Neural cell (in vitro differentiated cells): ENCODE data around the gene ASIC5. TPM values are rescaled to one million over a fixed set of nuclear protein-coding genes. Genes with fewer than 3 reads are reported as not detected.

Experiments
- H2AFZ ChIP-seq: fragments of 200-600, 300-800 bp; sonication (generic), shearing (Covaris generic); 2 replicates; pipeline ENCODE4 v1.6.0; 2014; ENCODE audit warnings: low read depth, mild to moderate bottlenecking, antibody characterized with exemption, low read length, moderate library complexity
- H3F3A ChIP-seq: fragments of 200-600 bp; shearing (Covaris generic); 2 replicates; pipeline ENCODE4 v1.6.1; 2016; ENCODE audit warnings: mild to moderate bottlenecking, moderate library complexity, mixed read lengths, antibody characterized with exemption, low read length; ENCODE audit not compliant: insufficient read depth, poor library complexity, severe bottlenecking
- H3K27ac ChIP-seq: fragments of 200-600, 300-800 bp; sonication (generic), shearing (Covaris generic); 2 replicates; pipeline ENCODE4 v1.5.1; 2014; ENCODE audit warnings: mild to moderate bottlenecking, low read length, moderate library complexity
- H3K27me3 ChIP-seq: fragments of 300-800, 200-600 bp; sonication (generic), shearing (Covaris generic); 2 replicates; pipeline ENCODE4 v1.6.0; 2014; ENCODE audit warnings: mild to moderate bottlenecking, low read depth, low read length, moderate library complexity; ENCODE audit not compliant: insufficient read depth
- H3K36me3 ChIP-seq: fragments of 300-800, 200-600 bp; sonication (generic), shearing (Covaris generic); 2 replicates; pipeline ENCODE4 v1.5.1; 2014; ENCODE audit warnings: mild to moderate bottlenecking, antibody characterized with exemption, low read length, moderate library complexity; ENCODE audit not compliant: insufficient read depth
- H3K4me2 ChIP-seq: fragments of 300-800, 200-600 bp; sonication (generic), shearing (Covaris generic); 2 replicates; pipeline ENCODE4 v1.6.0; 2014; ENCODE audit warnings: mild to moderate bottlenecking, low read length
- H3K4me3 ChIP-seq: fragments of 300-800, 200-600 bp; sonication (generic), shearing (Covaris generic); 2 replicates; pipeline ENCODE4 v1.5.1; 2014; ENCODE audit warnings: mild to moderate bottlenecking, low read length, moderate library complexity
- H3K79me2 ChIP-seq: fragments of 200-600 bp; shearing (Covaris generic); replicated peaks from 2 replicates; pipeline ENCODE4 v1.6.0; 2014; ENCODE audit warnings: mild to moderate bottlenecking, low read length, moderate library complexity; ENCODE audit not compliant: insufficient read depth
- H3K9ac ChIP-seq: fragments of 300-800, 200-600 bp; sonication (generic), shearing (Covaris generic); 2 replicates; pipeline ENCODE4 v1.6.1; 2016; ENCODE audit warnings: mild to moderate bottlenecking, low read length, mixed read lengths
- H3K9me2 ChIP-seq: fragments of 200-600 bp; shearing (Covaris generic); 2 replicates; pipeline ENCODE4 v1.6.1; 2016; ENCODE audit warnings: mild to moderate bottlenecking, low read length, mixed read lengths; ENCODE audit not compliant: insufficient read depth
- H3K9me3 ChIP-seq: fragments of 200-600, 300-800 bp; sonication (generic), shearing (Covaris generic); 2 replicates; pipeline ENCODE4 v1.6.1; 2016; ENCODE audit warnings: mild to moderate bottlenecking, mixed run types, low read length, moderate library complexity, mixed read lengths
- H4K20me1 ChIP-seq: fragments of 200-600 bp; shearing (Covaris generic); 2 replicates; pipeline ENCODE4 v1.6.1; 2016; ENCODE audit warnings: mild to moderate bottlenecking, mixed run types; ENCODE audit not compliant: insufficient read depth
- CTCF ChIP-seq: fragments of 450-650 bp; IDR thresholded peaks from 2 replicates; pipeline ENCODE4 v1.5.1; 2014; ENCODE audit warnings: antibody characterized with exemption, mild to moderate bottlenecking, moderate library complexity; ENCODE audit not compliant: poor library complexity, severe bottlenecking
- EP300 ChIP-seq: fragments of 450-650 bp; conservative IDR thresholded peaks from 2 replicates; pipeline ENCODE4 v1.6.1; 2014; ENCODE audit warnings: antibody characterized with exemption, mild to moderate bottlenecking, moderate library complexity; ENCODE audit not compliant: poor library complexity, severe bottlenecking
- EZH2 ChIP-seq: fragments of 200-600, 300-800 bp; shearing (Covaris generic), sonication (generic); IDR thresholded peaks from 2 replicates; pipeline ENCODE4 v1.6.1; 2014; ENCODE audit warnings: antibody characterized with exemption, low read length, borderline replicate concordance, mild to moderate bottlenecking; ENCODE audit not compliant: insufficient read depth, poor library complexity, severe bottlenecking
- MXI1 ChIP-seq: fragments of 450-650 bp; conservative IDR thresholded peaks from 2 replicates; pipeline ENCODE4 v1.6.1; 2014; ENCODE audit warnings: antibody characterized with exemption, mild to moderate bottlenecking; ENCODE audit not compliant: poor library complexity, severe bottlenecking
- POLR2AphosphoS5 ChIP-seq: IDR thresholded peaks from 2 replicates; pipeline ENCODE4 v1.6.1; 2012
- RAD21 ChIP-seq: fragments of 450-650 bp; conservative IDR thresholded peaks from 2 replicates; pipeline ENCODE4 v1.6.1; 2014; ENCODE audit warnings: antibody characterized with exemption, mild to moderate bottlenecking, moderate library complexity
- REST ChIP-seq: IDR thresholded peaks from 2 replicates; pipeline ENCODE4 v1.6.1; 2012; ENCODE audit warnings: borderline replicate concordance
- SMC3 ChIP-seq: fragments of 450-650 bp; conservative IDR thresholded peaks from 2 replicates; pipeline ENCODE4 v1.6.1; 2014; ENCODE audit warnings: antibody characterized with exemption, mild to moderate bottlenecking, moderate library complexity; ENCODE audit not compliant: poor library complexity
- TAF1 ChIP-seq: IDR thresholded peaks from 2 replicates; pipeline ENCODE4 v1.6.1; 2012; ENCODE audit warnings: low read depth
- polyA plus RNA-seq: library from polyadenylated mRNA; depleted of rRNA; stranded (reverse); fragments of >200 nt; gene quantifications from 2 replicates; pipeline ENCODE4 v1.2.3, GENCODE V29; 2014

Gene ASIC5
- polyA plus RNA-seq, 1 donor from 2014 or later: not detected

GRCh38 chr4:155818639-155819038 is 47.4 kb downstream of the ASIC5 start:
- no peaks in the 10 kb centered on the region for H3F3A ChIP-seq
- H3K9ac ChIP-seq: no peak overlapping the region
- TF ChIP-seq POLR2AphosphoS5 (no peak), RAD21 (no peak), CTCF (no peak), TAF1 (no peak), EZH2 (no peak), MXI1 (no peak), EP300 (no peak), SMC3 (no peak), REST (no peak)
- no peaks in the 10 kb centered on the region for H3K27me3 ChIP-seq
- no peak overlapping the region for H3K4me2 ChIP-seq
- no peaks in the 10 kb centered on the region for H3K79me2 ChIP-seq
- H3K9me3 ChIP-seq: no peaks in the 10 kb centered on the region
- H3K9me2 ChIP-seq: no peaks in the 10 kb centered on the region
- no peak overlapping the region for H3K27ac ChIP-seq
- no peaks in the 10 kb centered on the region for H4K20me1 ChIP-seq
- H3K4me3 ChIP-seq: no peak overlapping the region
- H2AFZ ChIP-seq: no peak overlapping the region
- no peaks in the 10 kb centered on the region for H3K36me3 ChIP-seq

GRCh38 chr4:155811083-155811482 is 55.0 kb downstream of the ASIC5 start:
- Histone ChIP-seq H3K27ac (no peak overlapping the region), H3K4me2 (no peak overlapping the region), H3K27me3 (no peaks in the 10 kb centered on the region), H3K9me3 (no peaks in the 10 kb centered on the region), H3K36me3 (no peaks in the 10 kb centered on the region), H3K4me3 (no peak overlapping the region), H3K79me2 (no peaks in the 10 kb centered on the region), H3K9ac (no peak overlapping the region), H4K20me1 (no peaks in the 10 kb centered on the region), H3F3A (no peaks in the 10 kb centered on the region), H3K9me2 (no peaks in the 10 kb centered on the region), H2AFZ (no peak overlapping the region)
- TF ChIP-seq RAD21: no peak
- no peak for TF ChIP-seq EZH2
- no peak for TF ChIP-seq EP300
- no peak for TF ChIP-seq REST
- no peak for TF ChIP-seq MXI1
- no peak for TF ChIP-seq POLR2AphosphoS5
- TF ChIP-seq CTCF: no peak
- no peak for TF ChIP-seq TAF1
- TF ChIP-seq SMC3: no peak
